ENCODE measurements around the gene CSNK2A2. TPM values are rescaled to one million over a fixed set of nuclear protein-coding genes. Genes with fewer than 3 reads are reported as not detected.
A peak's percentile ranks its signal among the peaks of the same experiment; 100 is the strongest.

Gene CSNK2A2
- total RNA-seq, 1 experiment from 2014 or later = 56.4 TPM

DNA sequence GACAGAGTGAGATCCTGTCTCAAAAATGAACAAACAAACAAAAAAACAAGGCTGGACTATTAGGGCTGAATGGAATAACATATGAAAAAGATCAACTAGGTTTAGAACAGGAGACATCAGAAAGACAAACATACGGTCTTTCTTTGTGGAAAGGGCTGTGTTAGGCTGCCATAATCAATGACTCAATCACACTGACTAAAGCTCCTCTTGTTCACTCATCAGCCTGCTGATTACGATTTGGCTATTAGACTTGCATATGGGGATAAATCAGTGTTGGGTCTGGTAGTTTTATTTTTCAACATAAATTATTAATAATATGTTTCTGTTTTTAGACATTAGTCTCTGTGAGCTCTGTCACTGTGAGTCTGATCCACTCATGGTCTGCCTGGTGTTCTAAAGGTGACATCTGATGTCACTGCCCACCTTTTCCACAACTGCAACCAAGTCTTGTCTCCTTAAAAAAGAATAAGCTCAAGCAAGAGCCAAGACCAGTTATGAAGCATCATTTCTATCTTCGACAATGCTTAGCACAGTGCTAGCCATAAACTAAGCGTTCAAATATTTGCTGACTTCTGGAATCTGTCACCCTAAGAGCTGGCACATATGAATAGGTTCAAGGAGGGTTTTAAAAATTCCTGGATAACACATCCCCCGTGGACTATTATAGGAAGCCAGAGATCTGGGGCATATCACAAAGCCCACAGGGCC is 79.0 kb downstream of the CSNK2A2 start:
- no peaks in the 10 kb centered on the region for H3K9me2 ChIP-seq (replicated peaks; ENCODE audit: insufficient read depth, low read length)
- H4K20me1 ChIP-seq (ENCODE audit: insufficient read depth, low read depth, low read length) = peaks cover 53% of the 10 kb centered on the region
- no peak overlapping the region for H3K4me3 ChIP-seq (ENCODE audit: low read length)
- H3K79me2 ChIP-seq (ENCODE audit: low read length) = peaks cover 68% of the 10 kb centered on the region
- peaks cover 33% of the 10 kb centered on the region for H3K4me1 ChIP-seq (ENCODE audit: low read length)
- DNase-seq = no peak
- H3K4me2 ChIP-seq (ENCODE audit: low read depth, low read length, poor library complexity, severe bottlenecking) = no peak overlapping the region
- H3K36me3 ChIP-seq (ENCODE audit: insufficient read depth, low read length) = peaks cover 24% of the 10 kb centered on the region
- H3K9me3 ChIP-seq (ENCODE audit: low read length) = no peaks in the 10 kb centered on the region
- no peak overlapping the region for H3K9ac ChIP-seq (ENCODE audit: low read length)
- no peak overlapping the region for H3K27ac ChIP-seq (ENCODE audit: low read length)
- H2AFZ ChIP-seq (ENCODE audit: low read length) = no peak overlapping the region
- no peaks in the 10 kb centered on the region for H3K27me3 ChIP-seq (ENCODE audit: low read length)

- H3K79me2 ChIP-seq (ENCODE audit: low read length) = peaks cover 49% of the 10 kb centered on the region
- no peaks in the 10 kb centered on the region for H3K27me3 ChIP-seq (ENCODE audit: low read length)
- H3K9me2 ChIP-seq (replicated peaks; ENCODE audit: insufficient read depth, low read length) = no peaks in the 10 kb centered on the region
- no peaks in the 10 kb centered on the region for H3K9me3 ChIP-seq (ENCODE audit: low read length)
- H3K27ac ChIP-seq (ENCODE audit: low read length) = no peak overlapping the region
- H4K20me1 ChIP-seq (ENCODE audit: insufficient read depth, low read depth, low read length) = peaks cover 44% of the 10 kb centered on the region
- H3K4me1 ChIP-seq (ENCODE audit: low read length) = peaks cover 16% of the 10 kb centered on the region
- H3K4me2 ChIP-seq (ENCODE audit: low read depth, low read length, poor library complexity, severe bottlenecking) = no peak overlapping the region
- no peak overlapping the region for H3K9ac ChIP-seq (ENCODE audit: low read length)
- H3K36me3 ChIP-seq (ENCODE audit: insufficient read depth, low read length) = peaks cover 28% of the 10 kb centered on the region
- no peak overlapping the region for H3K4me3 ChIP-seq (ENCODE audit: low read length)
- DNase-seq = no peak
- no peak overlapping the region for H2AFZ ChIP-seq (ENCODE audit: low read length)
Measured at GRCh38 chr16:58116529-58116928, 81.4 kb downstream of the CSNK2A2 start.

DNA sequence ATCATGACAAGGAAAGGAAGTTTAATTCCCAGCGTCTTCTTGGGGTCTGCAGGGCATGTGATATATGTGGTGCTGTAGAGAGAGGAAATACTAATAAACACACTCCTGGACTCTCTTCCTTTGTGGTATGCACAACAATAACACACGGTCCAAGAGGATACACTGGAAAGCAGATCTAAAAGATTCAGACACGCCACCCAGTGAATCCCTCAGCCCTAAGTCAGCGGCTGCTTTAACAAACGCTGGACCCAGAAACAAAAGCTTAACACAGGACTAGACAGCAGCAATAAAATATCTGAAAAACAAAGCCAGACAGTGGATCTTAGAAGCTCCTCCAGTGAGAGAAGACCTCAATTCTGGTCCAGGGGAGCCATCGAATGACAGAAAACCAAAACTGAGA is 81.8 kb downstream of the CSNK2A2 start:
- Histone ChIP-seq H3K9ac (ENCODE audit: low read length) (no peak overlapping the region), H2AFZ (ENCODE audit: low read length) (no peak overlapping the region), H3K4me2 (ENCODE audit: low read depth, low read length, poor library complexity, severe bottlenecking) (no peak overlapping the region), H3K4me3 (ENCODE audit: low read length) (no peak overlapping the region), H3K4me1 (ENCODE audit: low read length) (peaks cover 11% of the 10 kb centered on the region), H3K27me3 (ENCODE audit: low read length) (no peaks in the 10 kb centered on the region), H3K9me3 (ENCODE audit: low read length) (no peaks in the 10 kb centered on the region), H3K27ac (ENCODE audit: low read length) (no peak overlapping the region), H4K20me1 (ENCODE audit: insufficient read depth, low read depth, low read length) (peaks cover 39% of the 10 kb centered on the region), H3K36me3 (ENCODE audit: insufficient read depth, low read length) (peaks cover 28% of the 10 kb centered on the region), H3K9me2 (replicated peaks; ENCODE audit: insufficient read depth, low read length) (no peaks in the 10 kb centered on the region), H3K79me2 (ENCODE audit: low read length) (peaks cover 45% of the 10 kb centered on the region)
- DNase-seq = no peak

- Histone ChIP-seq H3K4me2 (ENCODE audit: low read depth, low read length, poor library complexity, severe bottlenecking) (no peak overlapping the region), H4K20me1 (ENCODE audit: insufficient read depth, low read depth, low read length) (peaks cover 30% of the 10 kb centered on the region), H3K4me1 (ENCODE audit: low read length) (peaks cover 2% of the 10 kb centered on the region; the same call in 1 of the 2 replicates), H3K9ac (ENCODE audit: low read length) (no peak overlapping the region), H3K4me3 (ENCODE audit: low read length) (no peak overlapping the region), H3K9me3 (ENCODE audit: low read length) (no peaks in the 10 kb centered on the region), H3K79me2 (ENCODE audit: low read length) (peaks cover 35% of the 10 kb centered on the region), H3K27ac (ENCODE audit: low read length) (no peak overlapping the region), H3K36me3 (ENCODE audit: insufficient read depth, low read length) (peaks cover 28% of the 10 kb centered on the region), H3K27me3 (ENCODE audit: low read length) (no peaks in the 10 kb centered on the region), H2AFZ (ENCODE audit: low read length) (no peak overlapping the region), H3K9me2 (replicated peaks; ENCODE audit: insufficient read depth, low read length) (no peaks in the 10 kb centered on the region)
- no peak for DNase-seq
Measured at GRCh38 chr16:58114827-58115825, 82.8 kb downstream of the CSNK2A2 start.

- no peak overlapping the region for H2AFZ ChIP-seq (ENCODE audit: low read length)
- H3K79me2 ChIP-seq (ENCODE audit: low read length) = no peaks in the 10 kb centered on the region
- no peak overlapping the region for H3K9ac ChIP-seq (ENCODE audit: low read length)
- no peak overlapping the region for H3K4me3 ChIP-seq (ENCODE audit: low read length)
- peaks cover 23% of the 10 kb centered on the region for H3K36me3 ChIP-seq (ENCODE audit: insufficient read depth, low read length)
- H3K9me2 ChIP-seq (replicated peaks; ENCODE audit: insufficient read depth, low read length) = no peaks in the 10 kb centered on the region
- DNase-seq = no peak
- no peak overlapping the region for H3K4me2 ChIP-seq (ENCODE audit: low read depth, low read length, poor library complexity, severe bottlenecking)
- no peak overlapping the region for H3K27ac ChIP-seq (ENCODE audit: low read length)
- no peaks in the 10 kb centered on the region for H4K20me1 ChIP-seq (ENCODE audit: insufficient read depth, low read depth, low read length)
- no peaks in the 10 kb centered on the region for H3K27me3 ChIP-seq (ENCODE audit: low read length)
- peaks cover 8% of the 10 kb centered on the region; the same call in 1 of the 2 replicates for H3K4me1 ChIP-seq (ENCODE audit: low read length)
- H3K9me3 ChIP-seq (ENCODE audit: low read length) = no peaks in the 10 kb centered on the region
Measured at GRCh38 chr16:58111302-58111627, 86.6 kb downstream of the CSNK2A2 start.

DNA sequence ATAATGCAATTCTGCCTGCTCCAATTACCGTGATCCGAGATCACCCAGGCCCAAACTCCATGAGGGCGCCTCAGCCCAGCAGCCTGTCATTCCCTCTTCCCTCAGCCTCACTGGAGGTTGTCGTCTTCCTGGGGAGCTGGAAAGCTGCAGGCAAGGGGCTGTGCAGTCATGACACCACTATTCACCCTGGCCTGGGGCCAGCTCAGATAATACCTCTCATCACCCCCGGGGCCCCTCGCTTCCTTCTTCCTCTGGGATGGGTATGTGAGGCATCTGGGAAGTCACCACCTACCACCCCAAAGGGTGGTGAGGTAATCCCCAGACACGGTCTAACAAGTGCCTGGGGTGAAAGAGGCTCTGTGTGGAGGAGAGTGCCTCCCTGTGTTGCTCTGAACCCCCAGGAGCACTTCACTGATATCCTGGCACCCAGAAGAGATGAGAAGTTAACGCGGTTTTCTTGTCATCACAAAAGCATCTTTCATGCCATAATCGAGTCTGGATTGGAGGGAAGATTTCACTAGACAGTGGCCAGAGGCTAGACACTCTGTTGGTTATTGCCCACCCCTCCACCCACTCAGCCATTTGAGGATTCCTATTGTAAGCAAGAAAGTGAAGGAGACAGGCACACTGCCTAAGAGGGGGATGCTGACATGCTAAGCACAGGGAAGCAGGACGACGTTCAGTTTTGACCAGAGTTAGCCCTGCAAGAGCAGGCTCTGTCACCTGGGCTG is 87.2 kb downstream of the CSNK2A2 start:
- no peaks in the 10 kb centered on the region for H3K9me3 ChIP-seq (ENCODE audit: low read length)
- H3K27ac ChIP-seq (ENCODE audit: low read length) = no peak overlapping the region
- H4K20me1 ChIP-seq (ENCODE audit: insufficient read depth, low read depth, low read length) = no peaks in the 10 kb centered on the region
- H3K27me3 ChIP-seq (ENCODE audit: low read length) = no peaks in the 10 kb centered on the region
- H3K4me2 ChIP-seq (ENCODE audit: low read depth, low read length, poor library complexity, severe bottlenecking) = no peak overlapping the region
- H3K36me3 ChIP-seq (ENCODE audit: insufficient read depth, low read length) = peaks cover 18% of the 10 kb centered on the region
- no peaks in the 10 kb centered on the region for H3K79me2 ChIP-seq (ENCODE audit: low read length)
- no peak overlapping the region for H2AFZ ChIP-seq (ENCODE audit: low read length)
- no peak for DNase-seq
- no peaks in the 10 kb centered on the region for H3K9me2 ChIP-seq (replicated peaks; ENCODE audit: insufficient read depth, low read length)
- H3K4me3 ChIP-seq (ENCODE audit: low read length) = no peak overlapping the region
- no peak overlapping the region for H3K9ac ChIP-seq (ENCODE audit: low read length)
- peaks cover 8% of the 10 kb centered on the region; the same call in 1 of the 2 replicates for H3K4me1 ChIP-seq (ENCODE audit: low read length)

DNA sequence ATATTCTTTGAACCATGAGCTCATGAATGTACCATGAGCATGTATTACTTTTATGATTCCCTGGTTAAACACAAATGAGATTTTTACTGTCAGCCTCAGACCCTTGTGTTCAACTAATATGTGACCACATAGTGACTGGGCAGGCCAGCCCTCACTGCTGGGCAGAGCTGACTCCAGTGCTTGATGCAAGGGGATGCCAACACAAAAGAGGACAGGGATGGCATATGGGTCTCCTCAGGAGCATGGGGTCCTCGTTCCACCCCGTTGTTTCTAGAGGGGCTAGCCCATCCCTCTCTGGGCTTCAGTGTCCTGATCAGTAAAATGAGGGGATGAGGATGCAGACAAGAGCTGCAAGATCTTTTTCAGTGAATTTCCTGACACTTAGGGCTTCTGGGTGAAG is 88.0 kb downstream of the CSNK2A2 start:
- Histone ChIP-seq H3K9me3 (ENCODE audit: low read length) (no peaks in the 10 kb centered on the region), H3K27me3 (ENCODE audit: low read length) (no peaks in the 10 kb centered on the region)

DNA sequence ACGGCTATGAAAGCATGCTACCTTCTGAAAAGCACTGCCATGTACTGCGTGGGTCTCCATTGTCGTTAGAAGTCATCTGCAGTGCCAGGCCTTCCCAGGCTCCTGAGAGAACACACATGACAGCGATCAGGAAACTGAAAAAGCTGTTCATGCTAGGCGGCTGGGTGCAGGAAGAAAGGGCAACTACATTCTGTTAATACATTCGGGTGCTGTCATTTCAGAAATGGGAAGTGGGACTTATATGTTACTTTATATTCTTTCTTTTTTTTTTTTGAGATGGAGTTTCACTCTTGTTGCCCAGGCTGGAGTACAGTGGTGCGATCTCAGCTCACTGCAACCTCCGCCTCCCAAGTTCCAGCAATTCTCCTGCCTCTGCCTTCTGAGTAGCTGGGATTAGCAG is 88.6 kb downstream of the CSNK2A2 start:
- H3K9me3 ChIP-seq (ENCODE audit: low read length) = no peaks in the 10 kb centered on the region
- H3K36me3 ChIP-seq (ENCODE audit: insufficient read depth, low read length) = peaks cover 5% of the 10 kb centered on the region
- no peak overlapping the region for H3K4me3 ChIP-seq (ENCODE audit: low read length)
- no peaks in the 10 kb centered on the region for H3K79me2 ChIP-seq (ENCODE audit: low read length)
- peak; percentile 47 for DNase-seq
- peaks cover 8% of the 10 kb centered on the region; the same call in 1 of the 2 replicates for H3K4me1 ChIP-seq (ENCODE audit: low read length)
- H3K4me2 ChIP-seq (ENCODE audit: low read depth, low read length, poor library complexity, severe bottlenecking) = no peak overlapping the region
- no peak overlapping the region for H3K9ac ChIP-seq (ENCODE audit: low read length)
- no peaks in the 10 kb centered on the region for H3K9me2 ChIP-seq (replicated peaks; ENCODE audit: insufficient read depth, low read length)
- H3K27ac ChIP-seq (ENCODE audit: low read length) = no peak overlapping the region
- H3K27me3 ChIP-seq (ENCODE audit: low read length) = no peaks in the 10 kb centered on the region
- no peaks in the 10 kb centered on the region for H4K20me1 ChIP-seq (ENCODE audit: insufficient read depth, low read depth, low read length)
- no peak overlapping the region for H2AFZ ChIP-seq (ENCODE audit: low read length)

More for the DNA sequence above, 88.0 kb downstream of the CSNK2A2 start:
- no peak overlapping the region for H3K4me2 ChIP-seq (ENCODE audit: low read depth, low read length, poor library complexity, severe bottlenecking)
- no peak overlapping the region for H3K9ac ChIP-seq (ENCODE audit: low read length)
- H3K79me2 ChIP-seq (ENCODE audit: low read length) = no peaks in the 10 kb centered on the region
- no peaks in the 10 kb centered on the region for H4K20me1 ChIP-seq (ENCODE audit: insufficient read depth, low read depth, low read length)
- peaks cover 11% of the 10 kb centered on the region for H3K36me3 ChIP-seq (ENCODE audit: insufficient read depth, low read length)
- H2AFZ ChIP-seq (ENCODE audit: low read length) = no peak overlapping the region
- H3K27ac ChIP-seq (ENCODE audit: low read length) = no peak overlapping the region
- no peak overlapping the region for H3K4me3 ChIP-seq (ENCODE audit: low read length)
- H3K9me2 ChIP-seq (replicated peaks; ENCODE audit: insufficient read depth, low read length) = no peaks in the 10 kb centered on the region
- H3K4me1 ChIP-seq (ENCODE audit: low read length) = peaks cover 8% of the 10 kb centered on the region; the same call in 1 of the 2 replicates
- DNase-seq = no peak
